GM19193 (cell line): ENCODE measurements around the gene IPO4.

ENCODE experiments used
- POLR2A ChIP-seq: IDR thresholded peaks from 4 replicates; pipeline ENCODE4 v1.6.1; 2011; ENCODE audit not compliant: insufficient read depth, insufficient read length; ENCODE audit errors: extremely low read depth

Gene IPO4

GRCh38 chr14:24172871-24173281, 15.7 kb downstream of the IPO4 start:
- TF ChIP-seq POLR2A = peak; percentile 16

DNA sequence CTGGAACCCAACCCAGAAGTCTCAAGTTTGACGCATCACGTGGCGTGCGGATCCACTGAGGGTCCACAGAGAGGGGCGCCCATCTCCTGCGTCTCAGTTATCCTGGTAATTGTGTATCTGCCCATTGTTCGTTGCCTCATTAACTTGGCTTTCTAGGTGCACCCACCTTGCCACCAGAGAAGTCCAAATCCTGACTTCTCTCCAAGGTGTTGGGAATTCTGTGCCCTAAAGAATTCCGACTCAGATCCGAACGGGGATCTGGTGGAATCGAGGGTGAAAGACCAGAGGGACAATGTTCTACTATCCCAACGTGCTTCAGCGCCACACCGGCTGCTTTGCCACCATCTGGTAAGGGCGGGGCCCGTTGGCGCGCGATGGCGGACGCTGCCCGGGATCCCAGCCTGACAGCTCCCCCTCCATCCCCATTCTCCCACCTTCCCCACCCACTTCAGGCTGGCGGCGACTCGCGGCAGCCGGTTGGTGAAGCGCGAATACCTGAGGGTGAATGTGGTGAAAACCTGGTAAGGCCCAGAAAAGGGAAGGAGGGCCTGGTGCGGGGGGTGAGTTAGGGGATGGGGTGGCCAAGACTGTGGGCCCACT, 16.3 kb downstream of the IPO4 start:
- no peak for TF ChIP-seq POLR2A

DNA sequence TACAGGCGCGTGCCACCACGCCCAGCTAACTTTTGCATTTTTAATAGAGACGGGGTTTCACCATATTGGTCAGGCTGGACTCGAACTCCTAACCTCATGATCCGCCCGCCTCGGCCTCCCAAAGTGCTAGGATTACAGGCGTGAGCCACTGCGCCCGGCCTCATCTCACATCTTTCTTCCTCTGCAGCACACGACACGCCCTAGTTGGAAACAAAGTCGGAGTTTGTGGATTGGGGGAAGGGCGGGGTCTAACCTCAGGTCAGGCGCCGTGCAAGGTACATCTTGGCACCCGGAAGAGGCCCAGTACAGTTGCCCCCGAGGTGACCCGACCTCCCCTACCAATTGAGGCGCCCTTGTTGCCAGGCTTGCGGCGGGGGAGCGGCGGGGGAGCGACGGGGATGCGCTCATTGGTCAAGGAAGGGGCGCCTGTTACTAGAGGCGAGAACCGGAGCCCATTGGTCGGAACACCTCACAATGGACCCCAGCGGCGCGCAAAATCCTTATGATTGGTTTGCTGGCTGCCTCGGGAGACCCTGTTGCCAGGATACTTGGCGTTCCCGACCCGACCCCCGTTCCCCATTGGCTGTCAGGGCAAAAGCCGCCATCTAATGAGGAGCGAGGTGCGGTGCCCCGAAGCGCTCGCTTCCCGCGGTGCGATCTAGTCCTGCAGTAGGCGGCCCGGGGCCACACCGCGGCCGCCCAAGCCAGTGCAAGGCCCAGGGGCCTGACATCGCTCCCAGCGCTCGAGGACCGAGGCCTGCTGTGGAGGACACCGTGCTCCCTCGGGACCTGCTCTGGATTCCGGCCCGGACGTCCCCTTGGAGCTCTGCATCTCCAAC, 17.0 kb downstream of the IPO4 start, which contains the start of gene REC8:
Gene REC8 (plus strand): TSS at position 659 of the 839 bp plus-strand sequence. CDS start 473 bp downstream, outside the sequence.
- TF ChIP-seq POLR2A = peak; percentile 75

GRCh38 chr14:24167469-24168114, 21.0 kb downstream of the IPO4 start:
- peak; percentile 39 for TF ChIP-seq POLR2A

DNA sequence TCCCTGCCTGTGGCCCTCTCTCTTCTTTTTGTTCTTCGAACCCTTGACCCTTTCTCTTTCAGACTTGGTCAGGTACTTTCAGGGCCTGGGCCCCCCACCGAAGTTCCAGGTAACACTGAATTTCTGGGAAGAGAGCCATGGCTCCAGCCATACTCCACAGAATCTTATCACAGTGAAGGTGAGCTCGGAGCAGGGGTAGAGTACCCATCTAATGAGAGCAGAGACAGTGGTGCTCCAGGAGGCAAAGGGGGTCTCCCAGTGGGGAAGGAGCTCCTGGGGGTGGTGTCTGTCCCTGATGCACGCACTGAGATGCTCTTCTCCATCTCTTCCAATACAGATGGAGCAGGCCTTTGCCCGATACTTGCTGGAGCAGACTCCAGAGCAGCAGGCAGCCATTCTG, 22.8 kb downstream of the IPO4 start:
- TF ChIP-seq POLR2A = no peak

- no peak for TF ChIP-seq POLR2A
Observed at GRCh38 chr14:24164518-24164991, 24.1 kb downstream of the IPO4 start.

- TF ChIP-seq POLR2A = no peak
Observed at GRCh38 chr14:24162093-24162492, 26.5 kb downstream of the IPO4 start.

GRCh38 chr14:24160850-24161804, 27.5 kb downstream of the IPO4 start, which contains the start of gene IRF9:
TSS of gene IRF9 (plus strand) at chr14:24161265. CDS start at chr14:24162145, 880 bp downstream.
- peak; percentile 98 for TF ChIP-seq POLR2A

- no peak for TF ChIP-seq POLR2A
Observed at GRCh38 chr14:24160499-24160849, 28.1 kb downstream of the IPO4 start.

DNA sequence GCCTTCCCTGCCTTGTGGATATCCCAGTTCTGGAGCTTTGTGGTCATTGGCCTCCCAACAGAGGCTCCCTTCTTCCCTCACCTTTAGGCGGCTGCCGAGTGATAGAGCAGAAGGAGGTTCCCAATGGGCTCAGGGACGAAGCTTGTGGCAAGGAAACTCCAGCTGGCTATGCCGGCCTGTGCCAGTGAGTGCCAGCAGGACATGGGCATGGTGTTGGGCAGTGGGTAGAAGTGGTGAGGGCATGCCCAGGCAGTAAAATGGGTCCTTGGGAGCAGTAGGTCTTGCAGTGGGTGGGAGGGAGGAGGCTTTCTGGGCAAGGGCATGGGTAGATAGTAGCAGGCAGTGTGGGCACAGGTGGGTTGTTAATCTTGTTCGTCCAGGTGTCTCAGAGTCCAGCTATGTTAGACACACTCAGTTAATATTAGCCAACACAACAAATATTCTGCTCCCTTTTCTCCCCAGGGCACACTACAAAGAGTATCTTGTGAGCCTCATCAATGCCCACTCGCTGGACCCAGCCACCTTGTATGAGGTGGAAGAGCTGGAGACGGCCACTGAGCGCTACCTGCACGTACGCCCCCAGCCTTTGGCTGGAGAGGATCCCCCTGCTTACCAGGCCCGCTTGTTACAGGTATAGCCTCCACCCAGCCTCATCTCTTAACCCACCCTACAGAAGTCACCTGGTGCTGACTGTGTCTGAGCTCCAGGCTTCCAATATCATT, 28.7 kb downstream of the IPO4 start:
- no peak for TF ChIP-seq POLR2A

DNA sequence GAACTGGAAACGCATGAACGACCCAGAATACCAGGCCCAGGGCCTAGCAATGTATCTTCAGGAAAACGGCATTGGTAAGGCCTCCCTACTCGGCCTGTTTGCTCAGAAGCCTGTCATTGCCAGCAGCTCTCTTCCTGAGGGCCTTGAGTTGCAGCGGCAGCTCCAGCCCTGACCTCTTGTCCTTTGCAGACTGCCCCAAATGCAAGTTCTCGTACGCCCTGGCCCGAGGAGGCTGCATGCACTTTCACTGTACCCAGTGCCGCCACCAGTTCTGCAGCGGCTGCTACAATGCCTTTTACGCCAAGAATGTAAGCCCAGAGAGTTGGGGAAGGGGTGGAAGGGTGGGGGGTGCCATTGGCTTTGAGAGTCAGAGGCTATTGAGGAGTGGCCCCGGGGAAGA, 31.3 kb downstream of the IPO4 start:
- no peak for TF ChIP-seq POLR2A

- no peak for TF ChIP-seq POLR2A
Observed at GRCh38 chr14:24156840-24157239, 31.8 kb downstream of the IPO4 start.

DNA sequence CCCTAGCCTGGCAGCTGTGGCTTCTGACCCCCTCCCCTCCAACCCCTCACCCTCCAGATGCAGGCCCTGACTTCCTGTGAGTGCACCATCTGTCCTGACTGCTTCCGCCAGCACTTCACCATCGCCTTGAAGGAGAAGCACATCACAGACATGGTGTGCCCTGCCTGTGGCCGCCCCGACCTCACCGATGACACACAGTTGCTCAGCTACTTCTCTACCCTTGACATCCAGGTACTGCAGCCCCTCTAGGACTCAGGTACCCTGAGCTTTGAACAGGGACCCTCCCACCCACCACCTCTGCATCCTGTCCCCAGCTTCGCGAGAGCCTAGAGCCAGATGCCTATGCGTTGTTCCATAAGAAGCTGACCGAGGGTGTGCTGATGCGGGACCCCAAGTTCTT, 33.5 kb downstream of the IPO4 start:
- no peak for TF ChIP-seq POLR2A
